ENCODE results near the gene RAB27A. TPM values are rescaled to one million over a fixed set of nuclear protein-coding genes. Genes with fewer than 3 reads are reported as not detected.

The RAB27A gene
- total RNA-seq, 1 donor from 2014 or later: 5.0 TPM

DNA sequence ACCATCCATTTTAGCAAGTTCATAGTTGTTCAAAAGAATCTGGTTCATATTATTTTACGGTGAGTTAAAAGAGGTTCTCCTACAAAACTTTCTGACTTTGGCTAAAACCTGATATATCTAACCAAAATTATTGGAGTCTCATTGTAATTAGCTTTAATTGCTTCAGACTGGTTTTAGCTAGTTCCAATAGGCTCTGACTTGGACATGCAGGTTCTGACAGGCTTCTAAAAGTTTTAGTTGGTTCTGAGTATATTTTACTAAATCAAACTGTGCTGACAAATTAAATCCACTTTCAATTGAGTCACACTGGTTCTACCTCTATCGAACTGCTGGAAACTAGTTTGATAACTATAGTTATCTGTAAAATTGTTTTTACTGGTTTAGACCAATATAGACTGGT, 50.7 kb downstream of the RAB27A start:
- no peak for DNase-seq (ENCODE audit: low read depth)
- no peaks in the 10 kb centered on the region for H3K27me3 ChIP-seq (ENCODE audit: control insufficient read depth, insufficient read depth, low read length)
- H3K36me3 ChIP-seq (ENCODE audit: control insufficient read depth, insufficient read depth, low read length): no peaks in the 10 kb centered on the region
- H3K4me3 ChIP-seq (ENCODE audit: low read depth, low read length): no peak overlapping the region
- TF ChIP-seq, protein P1, sequence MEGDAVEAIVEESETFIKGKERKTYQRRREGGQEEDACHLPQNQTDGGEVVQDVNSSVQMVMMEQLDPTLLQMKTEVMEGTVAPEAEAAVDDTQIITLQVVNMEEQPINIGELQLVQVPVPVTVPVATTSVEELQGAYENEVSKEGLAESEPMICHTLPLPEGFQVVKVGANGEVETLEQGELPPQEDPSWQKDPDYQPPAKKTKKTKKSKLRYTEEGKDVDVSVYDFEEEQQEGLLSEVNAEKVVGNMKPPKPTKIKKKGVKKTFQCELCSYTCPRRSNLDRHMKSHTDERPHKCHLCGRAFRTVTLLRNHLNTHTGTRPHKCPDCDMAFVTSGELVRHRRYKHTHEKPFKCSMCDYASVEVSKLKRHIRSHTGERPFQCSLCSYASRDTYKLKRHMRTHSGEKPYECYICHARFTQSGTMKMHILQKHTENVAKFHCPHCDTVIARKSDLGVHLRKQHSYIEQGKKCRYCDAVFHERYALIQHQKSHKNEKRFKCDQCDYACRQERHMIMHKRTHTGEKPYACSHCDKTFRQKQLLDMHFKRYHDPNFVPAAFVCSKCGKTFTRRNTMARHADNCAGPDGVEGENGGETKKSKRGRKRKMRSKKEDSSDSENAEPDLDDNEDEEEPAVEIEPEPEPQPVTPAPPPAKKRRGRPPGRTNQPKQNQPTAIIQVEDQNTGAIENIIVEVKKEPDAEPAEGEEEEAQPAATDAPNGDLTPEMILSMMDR (IDR thresholded peaks at IDR 0.05; ENCODE audit: insufficient read depth, low read length, poor library complexity, severe bottlenecking): no peak

DNA sequence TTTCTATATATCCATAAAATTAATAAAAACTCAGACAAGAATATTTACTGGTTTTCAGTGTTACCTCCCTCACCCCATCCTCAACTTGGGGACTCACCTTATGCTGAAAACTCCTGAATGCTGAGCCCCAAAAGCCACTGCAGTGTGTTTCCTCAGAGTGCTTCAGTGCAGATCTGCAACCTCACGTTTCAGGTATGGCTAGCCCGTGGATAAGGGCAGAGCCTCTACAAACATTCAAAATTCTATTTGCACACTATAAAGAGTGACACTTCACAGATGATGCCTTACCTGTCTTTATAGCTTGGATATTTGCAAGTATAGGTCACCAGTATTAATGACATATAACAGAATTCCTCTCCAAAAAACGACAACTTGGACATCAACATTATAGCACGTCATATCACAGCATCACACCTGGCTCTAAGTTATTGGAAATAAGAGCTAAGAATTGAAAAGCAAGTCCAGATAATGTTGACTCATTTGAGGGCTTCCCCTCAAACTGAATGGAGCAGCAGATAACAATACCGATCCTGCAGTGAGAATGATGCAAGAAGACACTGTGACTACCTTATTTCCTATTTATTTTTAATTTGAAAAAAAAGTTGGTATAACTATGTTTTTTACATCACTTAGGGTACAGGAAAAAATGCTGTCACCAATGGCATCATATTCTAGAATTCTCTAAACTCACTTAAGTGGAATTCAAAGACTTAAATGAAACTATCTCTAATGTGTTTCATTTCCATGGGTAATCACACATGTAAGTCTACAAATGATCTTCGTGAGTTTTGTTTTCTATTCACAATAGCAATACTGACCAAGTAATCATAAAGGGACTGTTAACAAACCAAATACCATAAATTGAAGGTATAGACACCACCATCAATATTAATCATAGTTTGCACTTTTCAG, 52.1 kb downstream of the RAB27A start:
- no peak for DNase-seq (ENCODE audit: low read depth)
- TF ChIP-seq, protein P1 (IDR thresholded peaks at IDR 0.05; ENCODE audit: insufficient read depth, low read length, poor library complexity, severe bottlenecking): no peak
- no peak overlapping the region for H3K4me3 ChIP-seq (ENCODE audit: low read depth, low read length)
- H3K27me3 ChIP-seq (ENCODE audit: control insufficient read depth, insufficient read depth, low read length): no peaks in the 10 kb centered on the region
- no peaks in the 10 kb centered on the region for H3K36me3 ChIP-seq (ENCODE audit: control insufficient read depth, insufficient read depth, low read length)

DNA sequence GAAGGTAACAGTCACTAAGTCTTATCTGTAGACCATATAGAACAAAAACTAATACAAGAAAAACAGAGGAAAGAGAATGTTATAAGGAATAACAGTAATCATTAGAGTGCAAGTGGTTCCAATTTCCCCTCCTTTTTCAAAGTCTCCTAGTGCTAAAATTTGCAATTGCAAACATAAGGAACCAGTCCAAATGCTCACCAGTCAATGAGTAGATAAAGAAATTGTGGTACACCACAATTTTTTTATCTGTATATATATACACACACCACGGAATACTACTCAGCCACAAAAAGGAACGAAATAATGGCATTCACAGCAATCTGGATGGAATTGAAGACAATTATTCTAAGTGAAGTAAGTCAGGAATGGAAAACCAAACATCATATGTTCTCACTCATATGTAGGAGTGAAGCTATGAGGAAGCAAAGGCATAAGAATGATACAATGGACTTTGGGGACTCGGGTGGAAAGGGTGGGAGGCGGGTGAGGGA, 54.0 kb downstream of the RAB27A start:
- TF ChIP-seq, protein P1 (IDR thresholded peaks at IDR 0.05; ENCODE audit: insufficient read depth, low read length, poor library complexity, severe bottlenecking): no peak
- no peaks in the 10 kb centered on the region for H3K36me3 ChIP-seq (ENCODE audit: control insufficient read depth, insufficient read depth, low read length)
- no peak for DNase-seq (ENCODE audit: low read depth)
- H3K4me3 ChIP-seq (ENCODE audit: low read depth, low read length): no peak overlapping the region
- no peaks in the 10 kb centered on the region for H3K27me3 ChIP-seq (ENCODE audit: control insufficient read depth, insufficient read depth, low read length)

DNA sequence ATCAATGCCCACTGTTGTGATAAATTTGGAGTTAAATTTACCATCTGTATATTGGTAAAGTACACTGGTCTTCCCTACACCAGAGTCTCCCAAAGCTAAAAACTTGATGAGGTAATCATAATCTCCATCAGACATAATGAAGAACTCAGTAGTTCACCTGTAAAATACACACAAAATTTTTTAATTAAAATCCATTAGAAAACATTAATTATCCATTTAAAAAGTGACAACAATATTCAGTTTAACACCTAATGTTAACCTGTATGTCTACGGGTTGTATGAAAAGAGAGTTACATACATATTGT, 54.9 kb downstream of the RAB27A start:
- no peak for DNase-seq (ENCODE audit: low read depth)
- H3K27me3 ChIP-seq (ENCODE audit: control insufficient read depth, insufficient read depth, low read length): no peaks in the 10 kb centered on the region
- TF ChIP-seq, protein P1 (IDR thresholded peaks at IDR 0.05; ENCODE audit: insufficient read depth, low read length, poor library complexity, severe bottlenecking): no peak
- no peaks in the 10 kb centered on the region for H3K36me3 ChIP-seq (ENCODE audit: control insufficient read depth, insufficient read depth, low read length)
- no peak overlapping the region for H3K4me3 ChIP-seq (ENCODE audit: low read depth, low read length)

DNA sequence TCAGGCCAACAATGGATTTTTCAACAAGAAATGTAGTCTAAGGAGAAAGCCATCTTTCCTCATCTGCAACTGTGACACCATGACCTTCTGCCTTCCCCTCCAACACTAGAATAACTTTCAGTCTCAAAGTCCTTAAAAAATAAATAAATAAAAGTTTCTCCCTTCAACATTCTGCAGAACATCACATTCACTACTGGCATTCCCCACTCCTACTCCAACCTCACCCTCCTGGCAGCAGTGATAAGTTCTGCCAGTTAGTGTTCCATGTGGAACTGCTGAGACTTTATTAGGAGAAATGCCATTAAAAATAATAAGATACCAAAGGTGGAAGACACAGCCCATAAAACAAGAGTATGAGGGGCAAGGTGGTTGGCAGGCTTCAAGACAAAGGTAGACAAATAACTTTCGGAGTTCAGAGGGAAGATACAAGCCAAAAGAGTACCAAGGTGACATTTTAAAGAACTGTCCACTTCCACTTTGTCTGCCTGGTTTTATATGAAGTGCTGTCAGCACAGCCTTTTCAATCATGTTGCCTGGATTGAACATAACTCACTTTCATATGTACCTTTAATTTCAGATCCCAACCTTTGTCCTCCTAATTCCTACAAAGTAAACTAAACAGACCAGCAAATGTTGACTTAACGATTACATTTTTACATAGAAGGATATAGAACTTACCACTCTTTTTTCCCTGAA, 55.4 kb downstream of the RAB27A start:
- no peaks in the 10 kb centered on the region for H3K27me3 ChIP-seq (ENCODE audit: control insufficient read depth, insufficient read depth, low read length)
- TF ChIP-seq, protein P1 (IDR thresholded peaks at IDR 0.05; ENCODE audit: insufficient read depth, low read length, poor library complexity, severe bottlenecking): no peak
- H3K4me3 ChIP-seq (ENCODE audit: low read depth, low read length): no peak overlapping the region
- no peak for DNase-seq (ENCODE audit: low read depth)
- no peaks in the 10 kb centered on the region for H3K36me3 ChIP-seq (ENCODE audit: control insufficient read depth, insufficient read depth, low read length)
